Retinal pigment epithelial cell (primary cell): Measurements from ENCODE around the gene RPS6KA3.
"Not testable (repeated sequence)": the region's sequence is repeated elsewhere in the genome, so short reads cannot be mapped to it uniquely, and the experiment has no call there.

Experiments used
- DNase-seq: peaks from one replicate; pipeline ENCODE4 v3.0.0-alpha.2; 2010; ENCODE audit warnings: low read depth
- H3K4me3 ChIP-seq: 2 replicates; pipeline ENCODE4 v1.5.1; 2011; ENCODE audit warnings: mild to moderate bottlenecking, low read length, control low read depth, moderate library complexity
- CTCF ChIP-seq: conservative IDR thresholded peaks from 2 replicates; pipeline ENCODE4 v1.5.1; 2011; ENCODE audit warnings: low read depth, low read length, control low read depth, inconsistent platforms

Gene RPS6KA3

GRCh38 chrX:20181598-20182329 is 84.9 kb downstream of the RPS6KA3 start:
- DNase-seq = no peak
- H3K4me3 ChIP-seq = no peak overlapping the region
- no peak for TF ChIP-seq CTCF

- TF ChIP-seq CTCF = no peak
- no peak for DNase-seq
- no peak overlapping the region for H3K4me3 ChIP-seq
Observed at GRCh38 chrX:20177093-20177492, 89.6 kb downstream of the RPS6KA3 start.

- no peak for TF ChIP-seq CTCF
- DNase-seq = no peak
- no peak overlapping the region for H3K4me3 ChIP-seq
Observed at GRCh38 chrX:20173856-20174255, 92.9 kb downstream of the RPS6KA3 start.

- TF ChIP-seq CTCF = no peak
- H3K4me3 ChIP-seq = no peak overlapping the region
- no peak for DNase-seq
Observed at GRCh38 chrX:20173313-20173712, 93.4 kb downstream of the RPS6KA3 start.

GRCh38 chrX:20171887-20172286 is 94.8 kb downstream of the RPS6KA3 start:
- no peak for TF ChIP-seq CTCF

GRCh38 chrX:20162516-20162915 is 104.2 kb downstream of the RPS6KA3 start:
- H3K4me3 ChIP-seq, DNase-seq: not testable (repeated sequence)

More at GRCh38 chrX:20171887-20172286, 94.8 kb downstream of the RPS6KA3 start:
- no peak overlapping the region for H3K4me3 ChIP-seq
- no peak for DNase-seq

GRCh38 chrX:20159797-20160385 is 106.8 kb downstream of the RPS6KA3 start:
- no peak for TF ChIP-seq CTCF
- no peak for DNase-seq

More at GRCh38 chrX:20159797-20160385, 106.8 kb downstream of the RPS6KA3 start:
- no peak overlapping the region for H3K4me3 ChIP-seq
